Measurements from ENCODE around the gene SLC34A1.

The SLC34A1 gene

DNA sequence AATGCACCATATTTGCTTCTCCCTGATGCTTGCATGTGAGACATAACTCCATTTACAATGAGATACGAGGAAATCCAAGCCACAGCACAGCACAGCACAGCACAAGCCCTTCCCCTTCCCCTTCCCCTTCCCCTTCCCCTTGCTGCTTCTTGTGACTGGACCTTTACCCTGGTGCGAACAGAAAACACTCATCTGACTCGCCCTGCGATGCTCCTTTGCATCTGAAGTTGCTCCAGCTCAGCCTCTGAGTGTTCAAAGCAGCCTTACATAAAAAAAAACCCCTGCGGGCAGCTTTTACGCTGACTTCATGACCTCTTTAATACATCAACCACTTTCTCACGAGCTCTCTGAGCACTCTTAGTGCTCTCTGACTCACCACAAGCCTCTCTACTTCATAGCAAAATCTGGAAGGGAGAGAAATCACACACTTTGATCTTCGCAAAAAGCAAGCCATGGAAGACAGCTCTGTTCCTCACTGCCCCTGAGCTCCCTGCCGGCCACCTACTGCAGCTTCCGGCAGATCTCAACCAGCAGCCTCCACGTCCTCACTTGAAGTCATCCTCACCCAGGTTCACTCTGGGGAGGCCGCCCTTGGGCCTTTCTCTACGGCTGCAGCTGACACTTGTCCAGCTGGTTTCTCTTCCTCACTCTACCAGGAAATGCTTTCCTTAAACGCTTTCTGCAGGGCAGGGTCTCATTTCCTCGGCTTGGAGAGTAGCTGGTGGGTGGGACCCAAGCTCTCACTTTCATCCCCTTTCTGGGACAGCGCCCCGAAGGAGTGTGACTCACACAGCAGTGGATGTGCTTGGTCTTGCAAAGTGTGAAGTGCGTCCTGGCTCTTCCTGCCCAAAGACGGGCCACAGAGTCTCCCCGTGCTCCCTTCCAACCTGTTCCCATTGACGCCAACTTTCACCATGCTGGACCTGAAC is 5.3 kb downstream of the SLC34A1 start:
- no peak for DNase-seq

GRCh38 chr5:177390363-177391300 is 6.4 kb downstream of the SLC34A1 start:
- DNase-seq: peak; percentile 68

DNA sequence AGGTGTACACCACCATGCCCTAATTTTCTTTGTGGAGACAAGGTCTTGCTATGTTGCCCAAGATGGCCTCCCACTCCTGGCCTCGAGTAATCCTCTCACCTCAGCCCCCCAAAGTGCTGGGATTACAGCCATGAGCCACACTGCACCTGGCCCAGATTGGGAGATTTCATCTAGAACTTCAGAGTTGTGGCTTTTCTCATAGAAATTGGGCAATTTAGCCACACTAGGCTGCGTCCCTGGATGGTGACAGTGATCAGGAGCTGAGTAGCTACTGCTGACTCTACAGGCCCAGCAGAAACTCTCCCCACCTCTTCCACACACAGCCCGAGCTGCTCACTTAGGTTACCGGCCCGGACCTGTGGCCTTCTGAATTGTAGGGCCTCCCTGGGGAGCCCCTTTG is 8.5 kb downstream of the SLC34A1 start:
- DNase-seq: no peak

DNA sequence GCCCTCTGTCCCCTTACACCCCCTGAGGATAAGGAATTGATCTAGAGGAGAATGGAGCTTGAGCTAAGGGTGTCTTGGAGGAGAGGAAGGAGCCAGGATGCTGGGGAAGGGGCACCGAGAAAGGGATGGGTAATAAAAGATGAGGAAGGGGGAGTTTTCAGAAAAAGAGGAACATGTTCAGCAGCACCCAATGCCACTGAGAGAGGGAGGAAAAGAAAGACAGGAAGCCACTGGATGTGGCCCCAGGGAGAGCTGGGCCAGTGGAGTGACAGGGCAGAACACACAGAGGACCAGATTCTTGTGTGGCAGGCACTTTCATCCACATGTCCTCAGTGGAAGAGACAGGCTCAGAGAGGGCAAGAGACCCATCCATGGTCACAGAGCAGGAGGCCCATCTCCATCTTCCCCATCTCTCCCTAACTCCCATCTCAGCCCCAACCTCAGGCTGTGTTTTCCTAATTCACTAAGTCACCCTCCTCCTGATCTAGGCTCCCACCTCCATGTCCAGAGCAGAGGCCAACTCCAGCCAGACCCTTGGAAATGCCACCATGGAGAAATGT is 9.1 kb downstream of the SLC34A1 start:
- no peak for DNase-seq

- no peak for DNase-seq
Measured at GRCh38 chr5:177393990-177394389, 9.8 kb downstream of the SLC34A1 start.

DNA sequence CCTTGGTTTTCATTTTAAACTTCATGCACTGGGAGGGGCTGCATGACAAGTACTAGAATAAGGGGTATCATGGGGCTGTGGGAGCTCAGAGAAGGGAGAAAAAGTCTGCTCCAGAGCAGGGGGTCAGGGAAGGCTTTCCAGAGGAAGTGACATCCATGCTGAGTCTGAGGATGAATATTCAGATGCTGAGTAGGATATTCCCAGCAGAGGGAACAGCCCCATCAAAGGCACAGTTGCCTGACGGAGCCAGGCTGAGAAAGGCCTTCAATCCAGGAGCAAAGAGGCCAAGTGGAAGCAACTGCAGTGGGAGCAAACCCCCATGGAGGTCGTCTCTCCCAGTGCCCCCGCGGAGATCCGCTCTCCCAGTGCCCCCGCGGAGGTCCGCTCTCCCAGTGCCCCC is 11.8 kb downstream of the SLC34A1 start:
- no peak for DNase-seq

DNA sequence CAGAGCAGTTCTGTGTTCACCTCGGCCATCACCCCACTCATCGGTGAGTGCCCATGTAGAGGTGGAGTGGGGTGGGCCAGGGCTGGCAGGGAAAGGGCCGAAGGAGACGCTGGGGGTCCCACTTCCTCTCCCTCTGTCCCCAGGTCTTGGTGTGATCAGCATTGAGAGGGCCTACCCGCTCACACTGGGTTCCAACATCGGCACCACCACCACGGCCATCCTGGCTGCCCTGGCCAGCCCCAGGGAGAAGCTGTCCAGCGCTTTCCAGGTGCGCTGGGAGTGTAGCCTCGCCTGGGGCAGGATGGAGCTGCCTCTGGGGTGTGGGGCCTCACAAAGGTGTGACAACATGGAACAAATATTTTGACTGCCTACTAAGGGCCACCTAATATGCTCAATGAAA is 12.6 kb downstream of the SLC34A1 start:
- DNase-seq: no peak

GRCh38 chr5:177397875-177398390 is 13.7 kb downstream of the SLC34A1 start:
- DNase-seq: no peak

DNA sequence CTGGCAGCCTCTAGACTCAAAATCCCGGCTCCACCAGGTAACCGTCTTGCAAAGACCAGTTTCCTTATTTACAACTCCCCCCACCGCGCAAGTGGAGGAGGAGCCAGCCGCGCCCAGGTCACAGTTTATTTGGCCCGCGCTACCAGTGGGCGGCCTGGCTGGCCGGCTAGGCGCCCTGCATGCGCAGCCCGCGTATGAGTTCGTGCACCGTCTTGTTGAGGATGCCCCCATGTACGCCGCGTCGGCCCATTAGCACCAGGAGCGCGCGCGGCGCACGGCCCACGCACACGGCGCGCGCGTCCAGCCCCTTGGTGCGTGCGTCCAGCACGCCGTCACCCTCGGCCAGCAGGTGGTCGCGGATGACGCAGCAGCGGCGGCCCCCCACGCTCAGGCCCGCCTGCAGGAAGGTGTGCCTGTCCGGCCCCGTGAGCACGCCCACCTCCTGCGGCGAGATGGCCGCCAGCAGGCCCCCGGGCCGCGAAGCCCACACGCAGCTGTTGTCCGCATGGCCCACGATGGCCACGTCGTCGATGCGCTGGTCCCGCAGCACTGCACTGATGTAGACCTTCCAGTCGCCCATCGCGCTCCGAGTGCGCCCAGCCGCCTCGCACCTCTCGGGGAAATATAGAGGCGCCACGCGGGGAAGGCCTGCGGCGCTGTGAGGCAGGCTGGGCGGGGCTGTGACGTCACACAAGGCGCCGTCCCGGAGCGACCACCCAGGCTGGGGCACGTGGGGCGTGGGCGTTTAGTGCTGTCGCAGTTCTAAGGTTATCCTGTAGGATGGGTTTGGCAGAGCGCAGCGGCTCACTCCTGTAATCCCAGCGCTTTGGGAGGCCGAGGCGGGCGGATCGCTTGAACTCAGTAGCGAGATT is 16.0 kb downstream of the SLC34A1 start, which contains the start of gene PFN3:
PFN3 (minus strand) TSS at position 665 of the 872 bp plus-strand sequence; CDS start at position 580, 85 bp downstream.
- no peak for DNase-seq

DNA sequence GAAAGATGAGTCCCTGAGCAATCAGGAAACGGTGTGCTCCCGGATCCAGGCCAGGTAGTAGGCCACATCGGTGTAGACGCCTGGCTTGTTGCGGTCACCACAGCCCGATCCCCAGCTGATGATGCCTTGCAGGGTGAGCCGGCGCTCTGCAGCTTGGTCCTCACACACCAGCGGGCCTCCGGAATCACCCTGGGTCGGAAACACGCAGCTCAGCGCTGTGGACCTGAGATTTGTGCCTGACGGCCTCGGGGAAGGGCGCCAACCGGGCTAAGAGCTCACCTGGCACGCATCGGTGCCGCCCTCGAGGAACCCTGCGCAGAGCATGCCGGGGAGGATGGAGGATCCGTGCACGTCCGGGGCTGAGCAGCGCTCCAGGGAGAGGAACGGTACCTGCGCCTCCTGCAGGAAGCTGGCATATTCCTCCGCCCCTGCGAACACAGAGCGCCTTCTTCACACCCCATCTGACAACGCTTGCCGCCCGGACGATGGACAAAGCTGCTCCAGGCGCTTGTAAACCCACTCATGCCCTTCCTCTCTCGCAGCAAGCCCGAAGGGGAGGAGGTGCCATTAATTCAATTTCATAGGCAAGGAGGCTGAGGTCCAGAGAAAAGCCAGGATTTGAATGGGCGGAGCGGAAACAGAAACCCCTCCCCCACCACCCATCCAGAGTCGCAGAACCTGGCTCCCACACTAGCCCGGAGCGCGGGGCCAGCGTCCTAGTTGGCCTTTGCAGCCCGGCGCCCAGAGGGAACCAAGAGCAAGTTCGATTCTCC is 18.2 kb downstream of the SLC34A1 start:
- DNase-seq: peak; percentile 67

DNA sequence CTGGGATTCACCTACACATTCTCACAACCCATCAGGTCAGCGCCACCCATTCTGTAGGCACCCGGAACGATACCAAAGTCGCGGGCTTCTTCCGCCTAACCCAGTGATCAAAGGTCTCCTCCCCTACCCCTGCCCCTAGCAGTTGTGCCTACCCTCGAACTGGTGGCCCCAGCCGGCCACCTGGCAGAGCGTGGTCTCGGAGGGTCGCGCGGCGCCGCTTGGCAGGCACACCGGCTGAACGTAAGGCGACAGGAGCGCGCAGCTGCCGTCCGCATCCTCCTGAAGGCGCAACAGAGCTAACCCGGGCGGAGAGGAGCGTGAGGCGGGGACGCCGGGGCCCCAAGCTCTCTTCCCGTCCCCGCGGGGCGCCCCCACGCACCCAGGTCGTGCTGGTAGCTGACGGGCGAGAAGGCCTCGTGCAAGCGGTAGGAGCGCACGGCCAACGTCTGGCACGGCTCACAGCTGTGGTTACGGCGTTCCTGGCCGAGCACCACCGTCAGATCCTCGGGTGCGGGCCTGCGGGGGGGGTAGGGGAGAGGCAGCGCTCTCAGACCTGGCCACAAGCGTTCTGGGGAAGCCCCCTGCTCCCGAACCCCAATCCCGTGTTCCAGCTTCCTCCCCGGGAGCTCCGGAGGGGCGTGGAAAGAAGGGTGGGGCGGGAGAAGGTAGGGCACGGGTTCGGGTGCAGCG is 19.0 kb downstream of the SLC34A1 start:
- no peak for DNase-seq

DNA sequence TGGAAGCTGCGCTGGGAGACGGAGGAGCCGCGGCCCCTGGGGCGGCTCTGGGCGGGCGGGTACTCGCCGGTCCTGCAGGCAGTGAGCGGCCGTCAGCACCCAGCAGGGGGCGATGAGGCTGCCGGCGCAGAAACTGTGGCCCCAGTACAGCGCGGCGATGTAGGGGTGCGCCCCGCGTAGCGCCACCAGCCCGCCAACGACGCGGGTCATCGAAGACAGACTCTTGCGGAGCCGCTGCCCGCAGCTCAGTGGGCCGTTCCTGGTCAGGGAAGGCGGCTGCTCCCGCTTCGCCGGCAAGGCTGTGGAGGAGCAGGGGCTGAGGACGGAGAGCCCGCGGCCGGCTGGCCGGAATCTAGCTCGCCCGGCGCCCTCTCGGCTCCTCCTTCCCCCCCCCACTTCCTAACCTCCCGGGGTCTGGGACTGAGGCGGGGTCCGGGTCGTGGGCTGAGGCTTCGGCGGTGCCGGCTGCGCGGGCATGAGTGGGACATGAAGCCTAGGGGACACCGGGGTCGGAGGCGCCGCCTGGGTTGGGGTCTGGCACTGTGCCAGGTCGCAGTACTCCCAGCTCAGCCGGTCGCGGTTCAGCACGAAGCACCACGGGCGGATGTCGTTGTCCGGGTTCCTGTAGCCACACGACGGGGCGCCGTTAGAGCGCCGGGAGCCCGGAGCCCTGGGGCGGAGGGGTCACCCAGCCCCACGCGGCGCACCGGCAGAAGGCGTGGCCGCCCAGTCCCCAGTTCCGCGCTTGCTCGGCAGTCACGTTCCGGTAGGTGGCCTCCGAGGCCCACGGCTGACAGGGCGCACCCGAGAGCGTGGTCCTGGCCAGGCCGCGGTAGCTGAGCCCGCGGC is 19.8 kb downstream of the SLC34A1 start:
- peak; percentile 53 for DNase-seq

GRCh38 chr5:177404641-177405179 is 20.5 kb downstream of the SLC34A1 start:
- DNase-seq: no peak

GRCh38 chr5:177405312-177405711 is 21.1 kb downstream of the SLC34A1 start:
- DNase-seq: no peak

- DNase-seq: no peak
Measured at GRCh38 chr5:177405805-177406204, 21.6 kb downstream of the SLC34A1 start.

GRCh38 chr5:177409043-177409801 is 25.0 kb downstream of the SLC34A1 start, which contains the start of gene F12:
TSS of gene F12 (minus strand) at chr5:177409564. CDS start at chr5:177409527, 37 bp downstream.
- no peak for DNase-seq

DNA sequence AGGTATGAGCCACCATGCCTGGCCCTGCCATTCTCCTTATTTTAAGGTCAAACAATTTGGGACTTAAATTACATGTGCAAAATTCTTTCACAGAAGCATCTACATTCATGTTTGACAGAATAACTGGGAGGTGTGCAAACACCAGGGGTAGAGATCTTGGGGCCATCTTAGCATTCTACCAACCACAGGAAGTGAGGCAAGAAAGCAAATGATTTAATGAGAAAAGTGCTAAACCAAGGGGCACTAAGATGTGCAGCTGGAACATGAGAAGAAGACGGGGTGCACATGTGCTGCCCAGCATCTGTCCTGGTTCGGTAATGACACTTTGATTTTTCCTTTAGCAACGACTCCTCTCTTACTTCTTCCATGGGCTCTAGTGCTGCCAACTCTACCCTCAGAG is 26.3 kb downstream of the SLC34A1 start:
- DNase-seq: no peak

- no peak for DNase-seq
Measured at GRCh38 chr5:177412603-177413233, 28.5 kb downstream of the SLC34A1 start.

Data from NCI-H1436 (cell line).